Stimulated activated CD4-positive, alpha-beta T cell treated with anti-CD3 and anti-CD28 coated beads, Interleukin-12 subunit alpha, Interleukin-12 subunit beta, amount 100 ng/mL, for 48 hours (primary cell): ENCODE data around the gene LTA4H.

ENCODE experiments used
- DNase-seq, 3 donors: peaks; one replicate each; pipeline ENCODE4 v3.0.0-alpha.2; 2020; ENCODE audit warnings: low read depth in 2 of 3, low spot score in 1 of 3

LTA4H gene

DNA sequence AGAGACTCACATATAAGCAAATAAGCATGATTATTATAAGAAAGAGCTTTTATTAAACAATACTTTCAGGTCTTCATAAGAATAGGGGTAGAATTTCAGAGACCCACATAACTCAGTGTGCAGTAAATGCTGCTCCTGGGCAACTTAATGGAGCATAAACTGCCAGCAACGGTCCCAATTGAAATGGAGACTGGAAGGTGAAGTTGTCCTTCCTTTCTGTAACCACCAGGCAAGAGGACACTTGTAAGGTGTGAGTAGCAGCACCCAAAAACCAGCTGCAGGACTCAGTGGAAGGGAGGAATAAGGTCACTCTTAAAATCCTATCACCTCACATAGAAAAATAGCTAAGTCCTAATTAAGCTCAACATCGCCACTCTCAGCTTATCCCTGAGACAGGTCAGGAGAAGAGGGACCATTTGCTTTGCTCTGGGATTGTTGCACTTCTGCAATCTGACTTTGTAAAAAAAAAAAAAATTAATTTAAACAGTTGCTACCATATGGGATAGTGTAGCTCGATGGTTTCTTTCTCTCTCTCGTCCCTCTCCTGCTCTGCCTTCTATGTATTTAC lies 22.7 kb upstream of the LTA4H start:
- DNase-seq, result no peak

DNA sequence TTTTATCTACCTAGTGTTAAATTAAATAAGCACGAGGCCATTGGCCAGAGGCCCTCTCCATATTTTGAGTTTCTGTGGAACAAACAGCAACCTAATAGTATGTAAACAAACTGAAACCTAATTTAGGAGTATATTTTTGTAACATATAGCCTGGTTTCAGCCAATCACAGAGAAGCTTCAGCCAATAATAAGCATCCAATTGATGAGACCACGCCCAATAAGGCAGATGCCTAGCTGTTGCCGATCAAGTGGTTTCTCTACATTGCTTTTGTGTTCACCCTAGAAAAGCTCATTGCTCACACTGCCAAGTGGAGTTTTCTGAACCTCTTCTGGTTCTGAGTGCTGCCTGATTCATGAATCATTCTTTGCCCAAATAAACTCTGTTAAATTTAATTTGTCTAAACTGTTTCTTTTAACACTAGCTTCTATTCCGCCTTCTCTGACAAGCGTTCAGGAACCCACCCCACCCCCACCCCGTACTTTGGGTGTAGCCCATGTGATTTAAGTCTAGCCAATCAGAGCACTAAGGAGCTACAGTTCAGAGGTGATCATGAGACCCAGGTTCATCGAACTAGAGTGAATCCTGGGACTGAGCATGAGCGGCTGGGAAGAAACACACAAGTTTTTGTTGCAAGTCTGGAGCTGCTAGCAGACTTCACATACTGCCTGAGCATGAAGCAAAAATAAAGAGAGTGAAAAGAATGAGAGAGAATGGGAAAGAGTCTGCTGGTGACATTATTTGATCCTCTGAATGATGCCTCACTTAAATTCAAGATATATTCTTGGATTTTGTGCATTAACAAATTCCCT lies 21.5 kb upstream of the LTA4H start:
- no peak for DNase-seq

DNA sequence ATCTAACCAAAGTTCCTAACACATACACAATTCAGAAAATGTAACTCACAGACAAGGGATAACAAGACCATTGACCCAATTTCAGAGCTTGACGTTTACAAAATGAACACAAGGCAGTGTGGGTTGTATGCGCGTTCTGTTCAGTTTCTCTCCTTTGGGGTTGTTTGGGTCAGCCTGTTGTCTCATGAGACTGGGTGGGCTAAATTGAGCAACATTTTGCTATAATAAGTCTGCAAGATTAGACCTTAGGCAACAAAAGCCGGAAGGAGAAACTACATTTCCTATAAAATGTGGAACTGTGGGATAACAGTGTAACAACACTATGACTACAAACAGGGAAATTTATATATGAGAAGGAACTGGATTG lies 18.8 kb upstream of the LTA4H start:
- DNase-seq, result no peak

DNA sequence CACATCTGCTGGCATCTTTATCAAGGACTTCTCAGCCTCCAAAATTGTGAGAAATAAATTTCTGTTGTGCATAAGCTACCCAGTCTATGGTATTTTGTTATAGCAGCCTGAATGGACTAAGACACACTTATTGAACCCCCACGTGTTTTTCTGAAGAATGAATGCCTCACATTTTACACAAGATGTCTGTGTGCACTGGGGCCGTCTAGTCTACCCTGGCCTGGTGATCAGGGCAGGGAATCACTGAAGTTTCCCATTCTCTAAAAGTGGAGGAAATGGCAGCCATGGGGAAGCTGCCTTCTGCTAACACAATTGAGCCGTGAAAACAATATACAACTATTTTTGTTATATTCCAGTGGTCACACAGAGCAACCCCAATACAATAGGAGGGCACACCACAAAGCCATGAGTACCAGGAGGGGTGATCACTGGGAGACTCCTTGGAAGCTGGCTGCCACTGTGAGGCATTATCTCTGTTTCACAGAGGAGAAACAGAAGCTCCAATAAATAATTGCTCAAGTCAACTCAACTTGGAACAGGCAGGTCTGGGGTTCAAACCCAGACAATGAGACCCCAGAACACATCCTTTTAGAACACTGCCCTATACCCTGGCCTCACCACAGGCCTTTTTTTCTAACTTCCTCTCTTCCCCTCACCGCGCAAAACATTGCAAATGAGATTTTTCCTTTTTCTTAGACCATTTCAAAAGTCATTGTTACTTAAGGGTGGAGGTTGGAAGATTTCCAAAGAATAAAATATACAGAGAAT lies 18.3 kb upstream of the LTA4H start:
- DNase-seq, result no peak

DNA sequence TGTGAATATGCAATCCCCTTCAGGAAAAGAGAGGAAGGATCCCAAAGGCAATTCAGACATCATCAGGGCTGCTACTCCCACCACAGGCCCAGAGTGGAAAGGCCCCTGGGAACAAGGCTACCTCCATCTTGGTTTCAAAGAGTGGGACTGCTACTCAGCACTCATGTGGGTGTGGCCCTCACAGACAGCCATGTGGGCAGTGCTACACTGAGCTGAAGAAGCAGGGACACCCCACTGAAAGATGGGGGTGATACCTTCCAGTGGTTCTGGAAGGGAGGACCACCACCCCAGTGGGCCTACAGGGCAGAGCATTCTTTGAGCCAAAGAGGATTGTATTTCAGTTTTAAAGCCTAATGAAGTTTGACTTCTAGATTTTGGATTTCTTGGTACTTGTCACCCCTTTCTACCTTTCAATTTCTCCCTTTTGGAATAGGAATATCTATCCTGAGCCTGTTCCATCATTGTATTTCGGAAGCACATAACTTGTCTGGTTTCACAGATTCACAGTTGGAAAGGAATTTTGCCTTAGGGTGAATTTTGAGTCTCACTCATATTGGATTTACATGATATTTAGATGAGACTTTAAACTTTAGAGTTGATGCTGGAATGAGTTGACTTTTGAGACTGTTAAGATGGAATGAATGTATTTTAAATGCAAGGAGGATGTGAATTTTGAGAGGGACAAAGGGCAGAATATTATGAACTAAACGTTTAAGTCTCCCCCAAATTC lies 16.5 kb upstream of the LTA4H start:
- no peak for DNase-seq

DNA sequence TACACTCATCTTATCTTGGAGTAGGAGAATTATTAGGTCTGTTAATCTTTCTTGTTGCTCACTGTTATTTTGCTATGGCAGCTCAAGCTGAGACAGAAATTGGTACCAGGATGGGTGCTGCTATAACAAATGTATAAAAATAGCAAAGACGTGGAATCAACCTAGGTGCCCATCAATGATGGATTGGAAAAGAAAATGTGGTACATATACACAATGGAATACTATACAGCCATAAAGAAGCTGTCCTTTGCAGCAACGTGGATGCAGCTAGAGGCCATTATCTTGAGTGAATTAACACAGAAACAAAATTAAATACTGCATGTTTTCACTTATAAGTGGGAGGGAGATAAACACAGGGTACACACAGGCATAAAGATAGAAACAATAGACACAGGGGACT lies 14.8 kb upstream of the LTA4H start:
- no peak for DNase-seq

DNA sequence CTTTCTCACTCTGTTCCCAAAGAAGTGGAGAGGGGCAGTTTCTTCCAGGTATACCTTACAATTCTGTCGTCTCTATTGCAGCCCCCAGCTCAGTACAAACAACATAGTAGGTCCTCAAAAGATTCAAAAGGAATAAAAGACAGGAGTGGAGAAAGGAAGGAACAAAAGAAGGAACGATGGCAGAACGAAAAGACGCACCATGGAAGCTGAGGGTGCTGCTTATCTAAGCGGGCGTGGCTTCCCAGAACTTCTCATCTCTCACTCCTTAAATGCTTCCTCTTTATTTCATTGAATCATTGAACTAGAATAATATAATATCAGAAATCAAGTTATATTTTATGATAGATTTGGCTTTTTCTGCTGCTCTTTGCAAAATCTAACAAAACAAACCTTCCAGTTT lies 13.7 kb upstream of the LTA4H start:
- DNase-seq, result no peak

DNA sequence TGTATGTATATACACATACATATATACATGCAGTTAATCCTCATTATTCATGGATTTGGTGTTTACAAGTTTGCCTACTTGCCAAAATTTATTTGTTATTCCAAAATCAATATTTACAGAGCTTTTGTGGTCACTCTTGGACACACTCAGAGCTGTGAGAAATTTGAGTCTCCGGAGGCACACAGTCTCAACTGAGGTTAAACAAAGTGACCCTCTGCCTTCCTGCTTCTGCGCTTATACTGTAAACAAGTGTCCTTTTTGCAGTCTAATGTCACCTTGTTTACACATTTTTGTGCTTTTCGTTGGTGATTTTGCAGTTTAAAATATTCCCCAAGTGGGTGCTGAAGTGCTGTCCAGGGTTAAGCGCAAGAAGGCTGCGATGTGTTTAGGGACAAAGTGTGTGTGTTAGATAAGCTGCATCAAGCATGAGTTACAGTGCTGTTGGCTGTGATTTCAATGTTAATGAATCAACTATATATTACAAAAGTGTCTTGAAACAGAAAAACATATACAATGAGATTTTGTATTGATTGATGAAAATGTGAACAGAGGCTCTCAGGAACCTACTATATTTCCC lies 13.1 kb upstream of the LTA4H start:
- DNase-seq, result no peak

DNA sequence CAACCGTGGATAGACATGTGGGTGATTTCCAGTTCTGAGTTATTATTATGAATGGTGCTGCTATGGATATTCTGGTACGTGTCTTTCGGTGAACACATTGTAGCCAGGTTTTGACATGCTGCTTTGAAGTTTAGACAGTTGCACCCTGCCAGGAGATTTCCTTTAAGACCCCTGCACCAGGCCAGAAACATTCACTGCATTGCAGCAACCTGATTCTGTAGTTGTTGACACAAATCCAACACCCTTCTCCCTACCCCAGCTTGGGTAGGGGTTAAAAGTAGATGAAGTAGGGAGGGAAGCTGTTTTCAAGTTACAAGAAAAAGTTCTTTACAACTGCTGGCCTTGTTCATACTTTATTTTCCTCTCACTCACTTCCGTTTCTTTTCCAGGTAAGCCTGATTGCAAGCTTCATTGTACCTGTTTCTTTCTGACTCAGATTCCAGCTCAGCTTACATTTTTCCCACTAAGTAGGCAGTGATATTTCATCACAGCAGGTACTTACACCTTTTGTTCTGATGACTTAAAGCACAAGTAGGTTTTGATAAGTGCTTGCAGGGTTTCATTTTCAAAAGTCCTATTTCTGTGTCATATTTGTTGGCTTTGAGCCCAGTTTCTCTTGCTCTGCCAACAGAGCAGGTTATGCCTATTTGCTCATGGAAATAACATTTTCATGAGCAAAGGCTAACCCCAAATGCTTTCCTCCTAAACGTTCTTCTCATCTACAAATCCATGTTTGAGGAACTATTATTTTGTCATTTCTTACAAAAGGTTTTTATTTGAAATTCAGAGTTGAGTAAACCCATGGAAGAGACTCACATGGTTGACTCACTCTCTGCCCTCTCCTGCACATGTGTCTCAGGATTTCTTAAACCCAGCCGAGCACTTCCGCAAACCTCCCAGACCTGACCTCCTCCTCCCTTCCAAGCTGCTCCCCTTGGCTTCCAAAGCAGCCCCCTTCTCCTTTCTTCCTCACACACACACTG lies 12.1 kb upstream of the LTA4H start:
- peak in 1 of 3 donors; percentile 47 for DNase-seq

DNA sequence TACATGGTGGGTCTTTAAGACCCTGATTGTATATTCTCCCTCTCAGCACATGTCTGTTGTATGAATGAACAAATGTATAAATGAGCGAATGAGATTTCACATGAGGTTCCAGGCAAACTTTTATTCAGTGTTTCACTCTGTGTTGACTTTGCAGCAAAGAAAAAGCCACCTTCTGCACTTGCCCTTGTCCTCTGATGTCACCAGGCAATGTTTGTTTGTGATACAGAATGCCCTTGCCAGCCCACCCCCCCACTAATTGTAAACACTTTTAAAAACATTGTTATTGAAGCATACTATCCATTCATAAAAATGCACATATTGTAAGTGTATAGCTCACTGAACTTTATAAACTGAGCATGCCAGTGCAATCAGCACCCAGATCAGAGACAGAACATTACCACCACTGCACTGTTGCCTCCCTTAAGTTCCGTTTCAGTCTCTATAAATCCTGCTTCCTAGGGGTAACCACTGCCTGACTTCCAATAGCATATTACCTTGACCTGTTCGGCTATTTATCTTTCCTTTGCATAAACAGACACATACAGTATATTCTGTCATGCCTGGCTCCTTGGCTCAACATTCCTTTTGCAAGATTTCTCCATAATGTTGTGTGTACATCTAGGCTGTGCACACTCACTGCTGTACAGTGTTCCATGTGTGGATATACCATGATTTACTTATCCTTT lies 11.3 kb upstream of the LTA4H start:
- DNase-seq, result no peak

DNA sequence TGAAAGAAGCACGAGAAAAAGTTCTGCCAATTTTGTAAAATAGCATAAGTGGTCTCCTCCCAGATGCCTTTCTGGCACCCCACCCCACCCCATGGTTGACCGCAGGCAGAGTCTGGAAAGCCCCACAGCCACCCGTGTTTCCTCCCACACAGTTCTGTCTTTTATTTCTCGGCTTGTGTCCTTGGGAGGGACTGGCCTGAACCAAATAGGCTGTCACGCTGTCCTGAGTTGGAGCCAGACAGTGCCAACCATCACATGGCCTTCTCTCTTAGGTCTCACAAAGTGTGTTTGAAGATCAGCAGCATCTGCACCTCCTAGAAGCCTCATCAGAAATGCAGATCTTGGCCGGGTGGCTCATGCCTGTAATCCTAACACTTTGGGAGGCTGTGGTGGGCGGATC lies 10.2 kb upstream of the LTA4H start:
- no peak for DNase-seq

DNA sequence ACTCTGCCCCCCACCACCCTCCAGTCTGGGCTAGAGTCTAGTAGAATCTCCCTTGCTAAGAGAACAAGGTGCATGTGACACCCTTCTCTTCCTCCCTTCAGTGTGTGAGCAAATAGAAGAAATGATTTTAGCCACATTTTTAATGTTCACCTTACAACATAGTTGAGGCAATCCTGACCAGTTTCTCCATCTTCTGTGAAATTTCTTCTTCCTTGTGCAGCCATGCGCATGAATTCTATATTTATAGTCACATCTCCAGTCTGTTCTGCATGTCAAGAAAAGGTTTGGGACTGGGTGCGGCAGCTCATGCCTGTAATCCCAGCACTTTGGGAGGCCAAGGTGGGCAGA lies 9.5 kb upstream of the LTA4H start:
- DNase-seq, result no peak

DNA sequence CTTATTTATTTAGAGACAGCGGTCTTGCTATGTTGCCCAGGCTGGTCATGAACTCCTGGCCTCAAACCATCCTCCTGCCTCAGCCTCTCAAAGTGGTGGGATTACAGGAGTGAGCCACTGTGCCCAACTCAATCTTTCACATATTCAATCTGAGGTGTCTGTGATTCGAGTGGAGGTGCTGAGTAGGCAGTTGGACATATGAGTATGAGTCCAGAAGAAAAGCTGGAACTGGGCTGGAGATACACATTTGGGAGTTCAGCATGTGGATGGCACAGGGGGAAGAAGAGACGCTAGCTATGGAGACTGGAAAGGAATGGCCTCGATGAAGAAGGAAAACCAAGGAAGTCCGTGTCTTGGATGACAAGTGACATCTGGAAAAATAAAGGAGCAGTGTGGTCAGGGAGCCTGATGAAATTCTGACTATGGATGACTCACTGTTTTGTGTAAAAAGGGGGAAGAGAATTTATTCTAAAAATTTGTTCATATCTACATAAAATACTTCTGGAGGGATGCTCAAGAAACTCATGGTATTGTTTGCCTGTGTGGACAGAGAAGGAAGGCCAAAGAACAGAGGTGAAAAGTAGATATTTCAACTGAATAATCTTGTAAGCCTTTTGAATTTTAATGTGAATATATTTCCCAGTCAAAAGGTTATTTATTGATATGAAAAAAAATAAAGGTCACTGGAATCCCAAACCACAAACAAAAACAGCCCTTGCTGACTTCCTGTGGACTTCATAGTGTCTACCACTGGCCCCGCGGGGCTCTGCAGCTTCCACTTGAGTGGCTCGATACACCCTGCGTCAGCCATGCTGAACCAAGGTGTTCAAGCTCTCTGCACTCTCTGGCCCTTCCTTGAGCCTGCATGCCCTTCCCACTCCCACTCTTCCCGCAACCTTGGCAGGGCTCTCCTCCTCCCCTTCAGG lies 8.9 kb upstream of the LTA4H start:
- DNase-seq, result no peak

DNA sequence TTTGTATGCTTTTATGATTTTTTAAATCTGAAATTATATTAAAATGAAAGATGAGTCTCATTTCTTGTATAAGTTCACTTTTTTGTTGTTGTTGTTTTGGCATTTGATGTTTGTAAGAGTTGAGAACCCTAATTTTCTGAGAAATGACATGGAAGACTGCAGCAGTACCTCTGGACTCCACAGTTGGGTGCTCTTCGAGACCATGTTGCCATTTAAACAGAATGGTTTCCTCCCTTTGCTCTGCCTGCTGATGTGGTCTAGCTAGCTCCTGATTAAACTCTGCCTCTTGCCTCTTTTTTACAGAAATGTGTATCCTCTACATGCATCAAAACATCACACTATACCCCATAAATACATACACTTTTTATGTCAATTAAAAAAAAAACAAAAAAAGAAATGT lies 5.8 kb upstream of the LTA4H start:
- no peak for DNase-seq

DNA sequence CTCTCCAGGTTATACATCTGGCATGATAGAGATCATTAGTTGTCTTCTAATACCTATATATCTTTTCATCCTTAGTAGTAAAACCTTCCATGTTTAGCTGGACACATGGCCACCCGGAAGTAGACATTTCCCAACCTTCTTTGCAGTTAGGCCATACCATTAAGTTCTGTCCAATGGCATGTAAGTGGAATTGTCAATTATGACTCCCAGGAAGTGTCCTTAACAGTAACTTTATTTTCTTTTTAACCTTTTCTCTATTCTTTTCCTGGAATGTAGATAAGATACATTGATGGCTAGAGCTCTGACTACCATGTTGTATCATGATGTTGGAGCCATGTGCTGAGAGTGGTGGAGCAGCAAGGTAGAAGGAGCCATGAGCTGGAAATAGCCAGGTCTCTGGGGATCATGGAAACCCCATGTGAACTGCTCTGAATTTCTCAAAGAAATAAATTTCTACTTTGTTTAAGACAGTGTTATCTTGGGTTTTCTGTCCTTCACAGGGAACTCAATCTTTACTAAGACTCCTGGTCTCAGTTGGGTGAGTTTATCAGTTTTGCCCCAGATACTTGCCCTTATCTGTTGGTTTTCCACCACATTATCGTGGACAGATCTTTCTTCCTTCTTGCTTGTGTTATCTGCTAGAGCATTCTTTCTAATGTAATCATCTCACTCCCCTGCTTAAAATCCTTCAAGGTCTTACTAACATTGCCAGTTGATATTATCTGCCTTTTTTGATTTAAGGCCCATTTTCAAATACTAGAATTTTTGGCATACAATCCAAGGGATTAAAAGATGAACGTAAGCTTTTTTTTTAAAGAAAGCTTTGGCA lies 5.1 kb upstream of the LTA4H start:
- no peak for DNase-seq

DNA sequence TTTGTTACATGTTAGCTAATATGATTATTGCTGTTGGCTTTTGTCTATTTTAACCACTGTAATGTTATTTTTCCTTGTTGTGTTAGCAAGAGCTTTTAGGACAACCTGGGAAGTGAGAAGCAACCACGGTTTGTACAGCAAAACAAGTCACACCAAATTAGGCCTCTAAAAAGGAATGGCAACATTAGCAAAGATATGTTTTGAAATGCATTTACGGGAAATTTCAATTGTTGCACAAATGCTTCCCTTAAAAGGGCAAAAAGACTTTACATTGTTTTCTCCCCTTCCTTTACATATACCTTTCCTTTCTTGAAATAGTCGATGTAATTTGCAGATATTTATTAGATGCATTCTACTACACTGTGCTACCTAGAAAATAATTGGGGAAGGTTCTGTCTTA lies 4.1 kb upstream of the LTA4H start:
- no peak for DNase-seq

DNA sequence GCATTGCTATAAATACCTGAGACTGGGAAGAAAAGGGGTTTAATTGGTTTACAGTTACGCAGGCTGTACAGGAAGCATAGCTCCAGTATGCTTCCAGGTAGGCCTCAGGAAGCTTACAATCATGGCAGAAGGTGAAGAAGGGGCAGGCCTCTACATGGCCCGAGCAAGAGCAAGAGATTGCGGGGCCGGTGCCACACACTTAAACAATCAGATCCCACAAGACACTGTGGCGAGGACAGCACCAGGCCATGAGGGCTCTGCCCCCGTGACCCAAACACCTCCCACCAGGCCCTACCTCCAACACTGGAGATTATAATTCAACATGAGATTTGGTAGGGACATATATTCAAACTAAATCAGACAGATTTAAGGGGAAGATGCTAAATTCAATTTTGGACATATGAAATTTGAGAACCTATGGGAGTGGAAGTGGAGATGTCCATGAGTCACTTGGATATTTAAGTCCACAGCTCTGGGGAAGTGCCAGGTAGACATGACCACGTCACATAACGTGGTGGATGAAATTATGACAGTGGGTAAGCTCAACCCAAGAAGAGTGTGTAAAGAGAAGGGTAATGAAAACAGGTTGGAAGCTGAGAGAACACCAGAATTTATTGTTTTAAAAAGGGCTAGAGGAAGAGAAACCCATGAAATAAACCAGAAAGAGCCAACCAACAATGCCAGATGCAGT lies 1.5 kb upstream of the LTA4H start:
- DNase-seq, result no peak
